OCI-LY3 (cell line): Measurements from ENCODE around the gene ADGRD1.

ENCODE experiments used
- CTCF ChIP-seq: fragments of 200-600, 300-600 bp; sonication (generic); IDR thresholded peaks from 2 replicates; pipeline ENCODE4 v1.5.1; 2014; ENCODE audit warnings: antibody characterized with exemption, low read length, low read depth
- EZH2phosphoT487 ChIP-seq: fragments of 200-600 bp; shearing (Covaris generic); IDR thresholded peaks from 2 replicates; pipeline ENCODE4 v1.6.1; 2018; ENCODE audit warnings: antibody characterized with exemption, mixed run types, low read depth

- TF ChIP-seq CTCF = no peak
- TF ChIP-seq EZH2phosphoT487 = no peak
Observed at GRCh38 chr12:130989391-130989790, 35.7 kb downstream of the ADGRD1 start.
